Measurements from ENCODE around the gene PTMA.
"Not testable (repeated sequence)": the region's sequence is repeated elsewhere in the genome, so short reads cannot be mapped to it uniquely, and the experiment has no call there.

PTMA gene

DNA sequence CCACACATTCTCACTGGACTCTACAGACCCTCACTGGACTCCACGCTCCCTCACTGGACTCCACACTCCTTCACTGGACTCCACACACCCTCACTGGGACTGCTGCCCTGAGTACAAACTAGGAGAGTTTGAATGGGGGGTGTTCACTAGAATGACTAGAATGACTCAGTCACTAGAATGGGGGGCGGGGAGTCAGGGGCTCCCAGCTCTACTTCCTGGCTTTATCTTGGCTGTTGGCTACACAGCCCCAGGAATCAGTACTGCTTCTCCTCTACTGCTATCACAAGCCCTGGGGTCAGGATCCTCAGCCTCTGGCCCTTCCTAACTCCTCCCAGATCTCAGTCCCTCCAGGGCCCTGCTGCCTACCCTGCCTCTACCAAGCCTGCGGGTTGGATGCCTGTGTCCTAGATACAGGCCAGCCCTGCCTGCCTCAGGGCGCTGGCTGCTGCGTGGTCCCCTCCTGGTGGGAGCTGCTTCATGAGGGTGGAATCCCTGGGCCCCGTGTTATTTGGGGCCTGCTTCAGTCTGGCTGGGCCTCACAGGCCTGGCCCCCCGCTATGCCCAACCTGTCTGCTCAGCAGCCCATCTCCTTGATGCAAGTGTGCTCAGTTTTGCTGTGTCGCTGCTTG, 7.8 kb downstream of the PTMA start:
- DNase-seq (ENCODE audit: low read depth in 2 of 2) = no peak

GRCh38 chr2:231716666-231717280, 8.4 kb downstream of the PTMA start:
- no peak for DNase-seq (ENCODE audit: low read depth in 2 of 2)

- no peak for DNase-seq (ENCODE audit: low read depth in 2 of 2)
Observed at GRCh38 chr2:231717281-231718171, 9.2 kb downstream of the PTMA start.

DNA sequence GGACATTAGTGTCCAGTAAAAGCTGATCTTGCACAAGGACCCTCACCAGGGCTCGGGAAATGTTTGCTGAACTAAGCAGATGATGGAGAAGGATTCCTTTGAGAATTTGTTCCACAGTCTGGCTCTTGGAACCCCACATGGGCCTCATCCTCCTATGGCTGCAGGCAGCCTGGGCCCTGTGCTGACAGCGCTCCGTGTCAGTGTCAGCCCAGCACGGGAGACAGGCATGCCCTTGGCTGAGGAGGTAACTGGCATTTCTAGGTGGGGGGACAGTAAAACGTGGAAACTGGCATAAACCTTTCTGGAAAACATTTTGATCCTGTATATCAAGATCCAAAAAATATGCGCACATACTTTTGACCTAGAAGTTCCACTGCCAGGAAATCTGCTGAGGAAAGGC, 10.5 kb downstream of the PTMA start:
- DNase-seq (ENCODE audit: low read depth in 2 of 2) = no peak

GRCh38 chr2:231720292-231720986, 12.1 kb downstream of the PTMA start:
- no peak for DNase-seq (ENCODE audit: low read depth in 2 of 2)

GRCh38 chr2:231720987-231721966, 13.0 kb downstream of the PTMA start:
- no peak for DNase-seq (ENCODE audit: low read depth in 2 of 2)

DNA sequence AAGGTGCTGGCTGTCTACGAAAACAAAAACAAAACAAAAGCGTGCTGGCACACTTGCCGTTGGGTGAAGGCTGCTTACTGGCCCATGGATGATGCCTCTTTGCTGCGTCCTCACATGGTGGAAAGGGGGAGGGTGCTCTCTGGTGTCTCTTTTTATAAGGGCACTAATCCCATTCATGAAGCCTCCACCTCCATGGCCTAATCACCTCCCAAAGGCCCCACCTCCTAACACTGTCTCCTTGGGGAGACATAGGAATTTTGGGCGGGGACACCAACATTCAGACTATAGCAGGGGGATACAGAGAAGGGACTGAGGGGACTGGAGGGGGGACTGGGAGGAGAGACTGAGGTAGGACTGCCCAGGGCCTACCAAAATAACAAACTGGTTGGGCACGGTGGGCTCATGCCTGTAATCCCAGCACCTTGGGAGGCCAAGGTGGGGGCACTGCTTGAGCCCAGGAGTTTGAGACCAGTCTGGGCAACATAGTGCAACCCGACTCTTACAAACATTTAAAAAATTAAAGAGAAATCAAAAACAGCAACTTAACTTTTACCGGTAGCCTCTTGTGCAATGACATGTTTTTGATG, 14.5 kb downstream of the PTMA start:
- no peak for DNase-seq (ENCODE audit: low read depth in 2 of 2)

DNA sequence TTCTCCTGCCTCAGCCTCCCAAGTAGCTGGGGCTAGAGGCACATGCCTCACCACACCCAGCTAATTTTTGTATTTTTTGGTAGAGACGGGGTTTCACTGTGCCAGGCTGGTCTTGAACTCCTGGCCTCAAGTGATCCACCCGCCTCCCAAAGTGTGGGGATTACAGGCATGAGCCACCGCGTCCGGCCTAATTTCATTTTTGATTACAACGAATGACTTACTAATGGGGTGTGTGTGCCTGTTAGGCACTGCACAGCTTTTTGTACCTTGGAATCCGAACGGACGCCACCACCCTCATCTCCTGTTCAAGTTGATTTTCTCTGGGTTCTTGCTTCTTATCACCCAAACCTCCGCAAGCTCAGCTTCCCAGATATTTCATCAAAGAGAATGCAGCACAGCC, 17.2 kb downstream of the PTMA start:
- DNase-seq (ENCODE audit: low read depth in 2 of 2) = no peak

DNA sequence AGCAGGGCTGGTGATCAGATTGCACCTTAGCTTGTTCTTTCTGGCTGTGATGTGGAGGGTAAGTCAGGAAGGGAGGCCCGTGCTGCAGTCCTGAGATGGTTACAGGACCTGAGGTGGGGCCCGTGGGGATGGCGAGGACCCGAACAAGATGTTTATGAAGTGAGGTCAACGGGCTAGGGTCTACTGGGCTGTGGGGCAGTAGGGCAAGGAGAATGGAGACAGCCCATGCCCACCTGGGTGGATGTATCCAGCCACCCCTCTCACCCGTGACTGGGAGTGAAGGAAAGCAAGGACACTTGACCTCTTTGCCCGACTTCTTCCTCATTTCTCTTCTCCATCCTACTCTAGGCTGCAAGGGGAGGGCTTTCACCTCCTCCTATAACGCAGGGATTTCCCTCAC, 18.0 kb downstream of the PTMA start:
- no peak for DNase-seq (ENCODE audit: low read depth in 2 of 2)

DNA sequence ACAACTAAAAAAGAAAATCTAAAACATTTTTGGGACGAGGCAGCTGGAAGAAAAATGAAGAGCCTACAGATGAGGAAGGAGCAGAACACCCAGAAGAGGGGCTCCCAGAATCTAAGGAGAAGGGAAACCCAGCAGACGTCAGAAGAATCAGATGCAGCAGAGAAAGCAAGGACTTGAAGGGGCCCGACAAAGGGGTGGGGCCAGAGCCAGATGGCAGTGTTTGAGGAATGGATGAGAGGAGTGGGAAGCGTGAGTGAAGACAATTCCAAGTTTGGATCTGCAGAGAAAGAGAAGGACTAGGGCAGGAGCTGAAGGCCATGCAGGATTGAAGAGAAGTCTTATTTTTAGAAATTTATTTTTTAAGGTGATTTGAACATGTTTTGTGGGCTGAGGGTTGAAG, 19.3 kb downstream of the PTMA start:
- DNase-seq (ENCODE audit: low read depth in 2 of 2) = no peak

DNA sequence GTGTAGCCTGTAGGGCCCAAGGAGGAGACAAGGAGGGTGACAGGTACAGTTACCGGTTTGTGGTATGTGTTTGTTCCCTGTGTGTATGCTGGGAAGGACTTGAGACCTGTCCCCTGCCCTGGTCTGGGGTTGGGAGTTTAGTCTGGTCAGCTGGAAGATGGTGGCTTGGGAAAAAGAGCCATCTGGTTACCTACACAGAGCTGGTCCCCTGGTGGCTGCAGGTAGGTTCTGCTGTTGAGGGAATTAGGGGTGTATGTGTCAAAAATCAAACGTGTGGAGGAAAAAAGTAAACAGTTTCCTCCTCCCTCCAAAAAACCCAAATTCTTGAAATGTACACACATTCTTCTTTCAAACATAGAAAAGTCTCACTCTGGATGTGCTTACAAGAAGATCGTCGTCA, 24.3 kb downstream of the PTMA start:
- DNase-seq (ENCODE audit: low read depth in 2 of 2) = no peak

DNA sequence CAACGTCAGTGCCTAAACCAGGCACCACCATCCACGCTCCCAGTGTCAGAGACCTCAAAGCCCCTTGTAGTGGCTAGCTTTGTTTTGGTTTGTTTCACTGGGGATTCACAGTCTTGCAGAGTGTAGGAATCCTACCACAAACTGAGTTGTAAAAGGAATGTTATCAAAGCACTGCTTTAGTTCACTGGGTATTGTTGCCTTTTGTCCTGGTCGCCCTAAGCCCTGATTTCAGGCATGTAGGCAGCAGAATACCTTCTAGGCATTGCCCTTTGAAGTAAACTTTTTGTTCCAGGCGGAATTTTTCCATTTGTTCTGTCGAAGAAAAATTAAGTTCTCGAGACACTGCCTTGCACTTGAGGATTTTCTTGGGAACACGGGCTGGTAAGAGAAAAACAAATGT, 29.4 kb downstream of the PTMA start:
- DNase-seq (ENCODE audit: low read depth in 2 of 2) = no peak

DNA sequence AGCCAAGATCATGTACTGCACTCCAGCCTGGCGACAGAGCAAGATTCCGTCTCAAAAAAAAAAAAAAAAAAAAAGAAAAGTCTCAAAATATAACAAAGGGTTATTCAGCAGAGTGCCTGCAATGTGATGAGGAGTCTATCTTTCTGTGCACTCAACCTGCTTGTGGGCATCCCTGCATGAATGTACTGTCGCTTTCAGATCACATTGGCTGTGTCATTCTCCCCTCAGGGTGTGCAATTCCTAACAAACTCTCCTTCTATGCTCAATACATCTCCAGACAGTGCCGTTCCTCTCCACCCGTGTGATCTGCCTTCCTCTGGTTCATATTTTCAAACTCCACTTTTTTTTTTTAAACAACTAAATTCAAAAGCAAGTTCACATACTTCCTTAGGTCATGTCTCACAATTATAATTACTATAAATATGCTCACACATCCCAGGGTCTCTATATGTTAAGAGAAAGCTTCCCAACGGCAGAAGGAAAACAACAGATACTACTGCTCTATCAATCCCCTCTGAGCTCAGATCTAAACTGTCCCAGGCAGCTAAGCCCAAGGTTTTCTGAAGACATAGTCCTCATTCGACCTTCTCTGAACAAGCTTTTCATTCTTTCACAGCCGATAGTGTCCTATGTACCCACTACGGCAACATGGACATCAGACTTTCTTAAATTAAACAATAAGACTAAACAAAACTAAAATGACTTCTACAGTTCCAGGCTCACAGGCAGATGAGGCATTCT, 35.2 kb downstream of the PTMA start:
- DNase-seq (ENCODE audit: low read depth in 2 of 2) = no peak

DNA sequence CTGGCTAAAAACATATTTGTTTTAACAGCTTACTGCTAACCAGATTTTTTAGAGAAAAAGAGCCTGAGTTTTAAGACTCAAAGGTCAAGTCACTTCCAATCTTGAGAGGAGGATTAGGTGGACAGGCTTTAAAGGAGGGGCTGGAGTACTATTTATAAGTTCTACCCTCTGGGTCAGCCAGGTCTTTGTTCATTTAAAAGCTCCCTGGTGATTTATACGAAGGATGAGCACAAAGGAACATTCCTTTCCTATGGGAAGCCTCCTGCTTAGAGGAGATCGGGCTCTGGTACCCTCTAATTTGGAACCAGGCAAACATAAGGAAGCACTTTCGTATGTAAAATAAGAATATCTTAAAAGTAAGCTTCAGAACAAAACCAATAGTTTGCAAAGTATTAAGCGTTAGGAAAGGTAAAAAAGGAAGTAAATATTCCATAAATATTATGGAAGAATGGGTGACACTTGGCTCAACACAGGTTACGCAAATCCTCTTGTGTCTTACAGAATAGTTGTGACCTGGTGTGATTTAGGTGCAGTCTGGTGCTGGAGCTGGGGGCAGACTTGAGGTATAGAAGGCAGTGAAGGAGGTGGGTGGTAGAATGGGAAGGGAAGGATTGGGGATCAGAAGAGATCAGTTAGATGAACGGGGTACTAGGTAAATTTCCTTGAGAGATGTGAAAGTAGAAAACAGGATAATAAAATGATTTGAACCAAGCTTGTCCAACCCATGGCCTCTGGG, 37.1 kb downstream of the PTMA start:
- DNase-seq (ENCODE audit: low read depth in 2 of 2) = no peak

DNA sequence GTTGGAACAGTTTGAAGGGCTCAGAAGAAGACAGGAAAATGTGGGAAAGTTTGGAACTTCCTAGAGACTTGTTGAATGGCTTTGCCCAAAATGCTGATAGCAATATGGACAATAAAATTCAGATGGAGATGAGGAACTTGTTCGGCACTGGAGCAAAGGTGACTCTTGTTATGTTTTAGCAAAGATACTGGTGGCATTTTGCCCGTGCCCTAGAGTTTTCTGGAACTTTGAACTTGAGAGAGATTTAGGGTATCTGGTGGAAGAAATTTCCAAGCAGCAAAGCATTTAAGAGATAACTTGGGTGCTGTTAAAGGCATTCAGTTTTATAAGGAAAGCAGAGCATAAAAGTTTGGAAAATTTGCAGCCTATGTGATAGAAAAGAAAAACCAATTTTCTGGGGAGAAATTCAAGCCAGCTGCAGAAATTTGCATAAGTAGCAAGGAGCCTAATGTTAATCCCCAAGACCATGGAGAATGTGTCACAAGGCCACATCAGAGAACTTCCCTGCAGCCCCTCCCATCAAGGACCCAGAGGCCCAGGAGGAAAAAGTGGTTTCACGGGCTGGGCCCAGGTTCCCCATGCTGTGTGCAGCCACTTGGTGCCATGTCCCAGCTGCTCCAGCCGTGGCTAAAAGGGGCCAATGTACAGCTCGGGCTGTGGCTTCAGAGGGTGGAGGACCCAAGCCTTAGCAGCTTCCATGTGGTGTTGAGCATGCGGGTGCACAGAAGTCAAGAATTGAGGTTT, 40.0 kb downstream of the PTMA start:
- not testable (repeated sequence) for DNase-seq (ENCODE audit: low read depth in 2 of 2)

GRCh38 chr2:231749016-231749415, 40.7 kb downstream of the PTMA start:
- not testable (repeated sequence) for DNase-seq (ENCODE audit: low read depth in 2 of 2)

GRCh38 chr2:231751042-231751815, 42.9 kb downstream of the PTMA start:
- no peak for DNase-seq (ENCODE audit: low read depth in 2 of 2)

DNA sequence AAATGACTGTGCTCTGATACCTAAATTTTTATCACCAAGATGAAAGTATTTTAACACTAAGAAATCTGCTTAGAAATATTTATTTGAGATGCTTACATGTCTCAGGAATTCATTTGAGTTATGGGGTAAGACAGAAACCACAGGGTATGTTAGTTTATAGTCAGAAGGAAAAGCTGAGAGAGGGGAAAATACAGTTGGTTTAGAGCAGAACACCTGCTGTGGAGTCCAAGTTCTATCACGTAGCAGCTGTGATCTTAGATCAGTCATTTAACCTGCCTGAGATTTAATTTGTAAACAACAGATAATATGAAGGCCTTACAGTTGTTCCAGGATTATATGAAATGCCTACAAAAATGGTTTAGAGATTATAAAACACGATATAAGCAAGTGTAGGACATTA, 43.7 kb downstream of the PTMA start:
- no peak for DNase-seq (ENCODE audit: low read depth in 2 of 2)

Measured in stimulated activated CD8-positive, alpha-beta memory T cell treated with anti-CD3 and anti-CD28 coated beads, Interleukin-7, amount 100 ng/mL, for 4 hours (primary cell).